MM.1S (cell line): Measurements from ENCODE around the gene MARCHF7.

ENCODE experiments used
- DNase-seq: peaks from one replicate; pipeline ENCODE4 v3.0.0-alpha.2; 2015
- H2AFZ ChIP-seq: fragments of 300-600 bp; sonication (generic); 2 replicates; pipeline ENCODE4 v1.6.0; 2016; ENCODE audit warnings: antibody characterized with exemption, low read length
- H3F3A ChIP-seq: fragments of 300-600 bp; sonication (generic); 2 replicates; pipeline ENCODE4 v1.6.1; 2016; ENCODE audit warnings: mild to moderate bottlenecking, antibody characterized with exemption, low read length, moderate library complexity, mixed read lengths; ENCODE audit not compliant: insufficient read depth
- H3K27ac ChIP-seq: fragments of 300-600 bp; sonication (generic); 2 replicates; pipeline ENCODE4 v1.5.1; 2016; ENCODE audit warnings: mild to moderate bottlenecking, low read length
- H3K27me3 ChIP-seq: fragments of 300-600 bp; sonication (generic); replicated peaks from 2 replicates; pipeline ENCODE4 v1.6.0; 2016; ENCODE audit warnings: low read length; ENCODE audit not compliant: insufficient read depth
- H3K36me3 ChIP-seq: fragments of 300-600 bp; sonication (generic); replicated peaks from 2 replicates; pipeline ENCODE4 v1.6.1; 2016; ENCODE audit warnings: mild to moderate bottlenecking, low read length, mixed read lengths; ENCODE audit not compliant: insufficient read depth
- H3K4me1 ChIP-seq: fragments of 300-600 bp; sonication (generic); 2 replicates; pipeline ENCODE4 v1.6.1; 2016; ENCODE audit warnings: low read length, mixed read lengths
- H3K4me2 ChIP-seq: fragments of 300-600 bp; sonication (generic); 2 replicates; pipeline ENCODE4 v1.6.0; 2016; ENCODE audit warnings: low read depth, low read length
- H3K4me3 ChIP-seq: fragments of 300-600 bp; sonication (generic); 2 replicates; pipeline ENCODE4 v1.5.1; 2016; ENCODE audit warnings: low read length, mixed read lengths
- H3K79me2 ChIP-seq: fragments of 300-600 bp; sonication (generic); 2 replicates; pipeline ENCODE4 v1.6.1; 2016; ENCODE audit warnings: mixed run types, low read length, mixed read lengths
- H3K9ac ChIP-seq: fragments of 300-600 bp; sonication (generic); 2 replicates; pipeline ENCODE4 v1.6.1; 2016; ENCODE audit warnings: low read length, mixed read lengths
- H3K9me2 ChIP-seq: fragments of 300-600 bp; sonication (generic); replicated peaks from 2 replicates; pipeline ENCODE4 v1.6.1; 2016; ENCODE audit warnings: mild to moderate bottlenecking, low read length, mixed read lengths; ENCODE audit not compliant: insufficient read depth
- H3K9me3 ChIP-seq: fragments of 300-600 bp; sonication (generic); replicated peaks from 2 replicates; pipeline ENCODE4 v1.6.1; 2016; ENCODE audit warnings: mild to moderate bottlenecking, low read length, mixed read lengths; ENCODE audit not compliant: insufficient read depth
- H4K20me1 ChIP-seq: fragments of 300-600 bp; sonication (generic); 2 replicates; pipeline ENCODE4 v1.6.1; 2016; ENCODE audit warnings: mild to moderate bottlenecking, low read length, moderate library complexity, mixed read lengths; ENCODE audit not compliant: insufficient read depth
- EZH2 ChIP-seq: fragments of 300-600 bp; sonication (generic); optimal IDR thresholded peaks from 2 replicates; pipeline ENCODE3; 2017; ENCODE audit warnings: low read depth, mild to moderate bottlenecking, antibody characterized with exemption, low read length, mixed read lengths
- EZH2phosphoT487 ChIP-seq: fragments of 300-600 bp; sonication (generic); IDR thresholded peaks from 2 replicates; pipeline ENCODE4 v1.6.1; 2018; ENCODE audit warnings: antibody characterized with exemption, low read length
- TF ChIP-seq, protein P1 (sequence below): fragments of 300-600 bp; sonication (generic); IDR thresholded peaks from 2 replicates; pipeline ENCODE4 v1.5.1; 2016; ENCODE audit warnings: antibody characterized with exemption, low read length, mixed read lengths

MARCHF7 gene

DNA sequence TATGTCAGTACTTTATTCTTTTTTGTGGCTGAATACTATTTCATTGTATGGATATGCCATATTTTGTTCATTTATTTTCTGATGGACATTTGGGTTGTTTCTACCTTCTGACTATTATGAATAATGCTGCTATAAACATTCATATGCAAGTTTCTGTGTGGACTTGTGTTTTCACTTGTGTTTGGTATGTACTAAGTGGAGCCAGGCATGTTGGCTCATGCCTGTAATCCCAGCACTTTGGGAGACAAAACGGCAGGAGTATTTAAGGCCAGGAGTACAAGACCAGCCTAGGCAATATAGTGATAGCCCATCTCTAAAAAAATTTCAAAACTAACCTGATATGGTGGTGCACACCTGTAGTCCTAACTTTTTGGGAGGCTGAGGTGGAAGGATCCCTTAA lies 23.3 kb downstream of the MARCHF7 start:
- Histone ChIP-seq H3K9ac (no peak overlapping the region), H3K36me3 (peaks cover 17% of the 10 kb centered on the region; the same call in 1 of the 2 replicates), H3K4me3 (no peak overlapping the region), H3K27ac (no peak overlapping the region), H3K9me3 (no peaks in the 10 kb centered on the region), H3F3A (no peaks in the 10 kb centered on the region), H3K79me2 (peaks cover 92% of the 10 kb centered on the region), H2AFZ (no peak overlapping the region), H3K27me3 (no peaks in the 10 kb centered on the region), H3K4me1 (no peaks in the 10 kb centered on the region), H3K4me2 (no peak overlapping the region), H3K9me2 (no peaks in the 10 kb centered on the region), H4K20me1 (peaks cover 13% of the 10 kb centered on the region; the same call in 1 of the 2 replicates)
- no peak for DNase-seq
- TF ChIP-seq, protein P1, sequence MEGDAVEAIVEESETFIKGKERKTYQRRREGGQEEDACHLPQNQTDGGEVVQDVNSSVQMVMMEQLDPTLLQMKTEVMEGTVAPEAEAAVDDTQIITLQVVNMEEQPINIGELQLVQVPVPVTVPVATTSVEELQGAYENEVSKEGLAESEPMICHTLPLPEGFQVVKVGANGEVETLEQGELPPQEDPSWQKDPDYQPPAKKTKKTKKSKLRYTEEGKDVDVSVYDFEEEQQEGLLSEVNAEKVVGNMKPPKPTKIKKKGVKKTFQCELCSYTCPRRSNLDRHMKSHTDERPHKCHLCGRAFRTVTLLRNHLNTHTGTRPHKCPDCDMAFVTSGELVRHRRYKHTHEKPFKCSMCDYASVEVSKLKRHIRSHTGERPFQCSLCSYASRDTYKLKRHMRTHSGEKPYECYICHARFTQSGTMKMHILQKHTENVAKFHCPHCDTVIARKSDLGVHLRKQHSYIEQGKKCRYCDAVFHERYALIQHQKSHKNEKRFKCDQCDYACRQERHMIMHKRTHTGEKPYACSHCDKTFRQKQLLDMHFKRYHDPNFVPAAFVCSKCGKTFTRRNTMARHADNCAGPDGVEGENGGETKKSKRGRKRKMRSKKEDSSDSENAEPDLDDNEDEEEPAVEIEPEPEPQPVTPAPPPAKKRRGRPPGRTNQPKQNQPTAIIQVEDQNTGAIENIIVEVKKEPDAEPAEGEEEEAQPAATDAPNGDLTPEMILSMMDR, result no peak
- TF ChIP-seq EZH2 (no peak), EZH2phosphoT487 (no peak)

DNA sequence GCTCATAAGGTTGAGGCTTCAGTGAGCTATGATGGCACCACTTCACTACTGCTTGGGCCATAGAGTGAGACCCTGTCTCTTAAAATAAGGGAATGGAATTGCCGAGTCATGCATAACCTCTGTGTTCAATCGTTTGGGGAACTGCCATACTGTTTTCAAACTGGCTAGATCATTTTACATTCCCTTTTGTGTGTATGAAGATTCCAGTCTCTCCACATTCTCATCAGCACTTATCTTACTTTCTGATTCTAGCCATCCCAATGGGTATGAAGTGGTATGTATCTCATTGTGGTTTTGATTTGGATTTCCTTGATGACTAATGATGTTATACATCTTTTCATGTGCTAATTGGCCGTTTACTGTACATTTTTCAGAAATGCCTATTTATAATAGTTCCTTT lies 23.7 kb downstream of the MARCHF7 start:
- Histone ChIP-seq H3K4me2 (no peak overlapping the region), H3K9me2 (no peaks in the 10 kb centered on the region), H3K4me1 (no peaks in the 10 kb centered on the region), H3F3A (no peaks in the 10 kb centered on the region), H3K36me3 (peaks cover 17% of the 10 kb centered on the region; the same call in 1 of the 2 replicates), H3K9me3 (no peaks in the 10 kb centered on the region), H3K79me2 (peaks cover 90% of the 10 kb centered on the region), H3K27ac (no peak overlapping the region), H4K20me1 (peaks cover 13% of the 10 kb centered on the region; the same call in 1 of the 2 replicates), H2AFZ (no peak overlapping the region), H3K27me3 (no peaks in the 10 kb centered on the region), H3K9ac (no peak overlapping the region), H3K4me3 (no peak overlapping the region)
- no peak for TF ChIP-seq EZH2phosphoT487
- TF ChIP-seq, protein P1, result no peak
- no peak for TF ChIP-seq EZH2
- no peak for DNase-seq

DNA sequence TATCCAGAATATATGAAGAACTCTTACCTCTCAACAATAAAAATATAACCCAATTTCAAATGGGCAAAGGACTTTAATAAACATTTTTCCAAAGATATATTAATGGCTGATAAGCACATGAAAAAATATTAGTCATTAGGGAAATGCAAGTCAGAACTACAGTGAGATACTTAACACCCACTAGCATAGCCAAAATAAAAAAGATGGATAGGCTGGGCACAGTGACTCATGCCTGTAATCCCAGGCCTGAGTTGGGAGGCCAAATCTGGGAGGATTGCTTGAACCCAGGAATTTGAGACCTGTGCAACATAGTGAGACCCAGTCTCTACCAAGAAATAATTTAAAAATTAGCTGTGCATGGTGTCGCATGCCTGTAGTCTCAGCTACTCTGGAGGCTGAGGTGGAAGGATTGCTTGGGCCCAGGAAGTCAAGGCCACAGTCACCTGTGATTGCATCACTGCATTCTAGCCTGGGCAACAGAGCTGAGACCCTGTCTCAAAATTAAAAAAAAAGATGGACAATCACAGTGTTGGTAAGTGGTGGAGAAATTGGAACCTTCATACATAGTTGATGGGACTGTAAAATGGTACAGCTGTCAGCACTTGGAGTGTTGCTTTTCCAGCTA lies 25.1 kb downstream of the MARCHF7 start:
- H3K4me2 ChIP-seq, result no peak overlapping the region
- no peak overlapping the region for H3K27ac ChIP-seq
- H3K27me3 ChIP-seq, result no peaks in the 10 kb centered on the region
- H3K9ac ChIP-seq, result no peak overlapping the region
- no peaks in the 10 kb centered on the region for H3K4me1 ChIP-seq
- TF ChIP-seq, protein P1, result no peak
- TF ChIP-seq EZH2phosphoT487 (no peak), EZH2 (no peak)
- H3K9me3 ChIP-seq, result no peaks in the 10 kb centered on the region
- H3K4me3 ChIP-seq, result no peak overlapping the region
- no peaks in the 10 kb centered on the region for H3K9me2 ChIP-seq
- no peak overlapping the region for H2AFZ ChIP-seq
- peaks cover 21% of the 10 kb centered on the region; the same call in 1 of the 2 replicates for H3K36me3 ChIP-seq
- H3F3A ChIP-seq, result no peaks in the 10 kb centered on the region
- DNase-seq, result no peak
- peaks cover 95% of the 10 kb centered on the region for H3K79me2 ChIP-seq
- peaks cover 13% of the 10 kb centered on the region; the same call in 1 of the 2 replicates for H4K20me1 ChIP-seq
